ENCODE measurements around the gene FBXL3.
A peak's percentile ranks its signal among the peaks of the same experiment; 100 is the strongest.

The FBXL3 gene, protein sequence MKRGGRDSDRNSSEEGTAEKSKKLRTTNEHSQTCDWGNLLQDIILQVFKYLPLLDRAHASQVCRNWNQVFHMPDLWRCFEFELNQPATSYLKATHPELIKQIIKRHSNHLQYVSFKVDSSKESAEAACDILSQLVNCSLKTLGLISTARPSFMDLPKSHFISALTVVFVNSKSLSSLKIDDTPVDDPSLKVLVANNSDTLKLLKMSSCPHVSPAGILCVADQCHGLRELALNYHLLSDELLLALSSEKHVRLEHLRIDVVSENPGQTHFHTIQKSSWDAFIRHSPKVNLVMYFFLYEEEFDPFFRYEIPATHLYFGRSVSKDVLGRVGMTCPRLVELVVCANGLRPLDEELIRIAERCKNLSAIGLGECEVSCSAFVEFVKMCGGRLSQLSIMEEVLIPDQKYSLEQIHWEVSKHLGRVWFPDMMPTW

DNA sequence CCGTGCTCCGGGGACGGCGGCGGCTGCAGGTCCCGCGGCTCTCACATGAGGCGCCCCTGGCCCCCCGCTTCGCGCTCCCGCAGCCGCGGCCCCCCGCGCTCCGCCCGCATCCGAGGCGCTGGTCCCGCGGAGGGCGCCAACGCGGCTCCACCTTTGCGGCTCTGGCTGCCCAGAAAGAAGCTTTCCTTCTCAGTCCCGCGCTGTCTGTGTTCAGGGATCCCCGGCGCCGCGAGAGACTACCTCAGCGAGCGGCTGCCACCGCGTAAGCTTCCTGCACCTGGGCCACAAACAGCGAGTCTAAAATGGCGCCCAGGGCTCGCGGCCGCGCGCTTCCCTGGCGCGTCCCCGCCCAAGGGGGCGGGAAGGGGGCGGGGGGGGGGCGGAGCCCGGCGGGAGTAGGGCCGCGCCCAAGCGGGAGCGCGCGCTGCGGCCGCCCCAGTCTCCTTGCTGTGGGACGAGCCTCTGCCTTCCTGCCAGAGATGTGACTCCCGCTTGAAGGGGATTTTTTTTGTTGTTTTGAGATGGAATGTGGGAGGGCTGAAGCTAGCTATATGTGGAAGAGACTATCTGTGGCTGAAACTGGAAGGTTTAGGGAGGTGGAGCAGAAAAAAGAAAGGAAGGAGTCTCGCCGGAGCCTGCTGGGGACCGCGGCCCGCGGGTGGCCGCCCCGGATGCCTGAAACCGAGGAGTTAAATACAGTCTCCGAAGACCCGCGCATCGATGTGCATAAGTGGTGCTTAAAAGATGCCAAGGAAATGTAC lies at the start of gene FBXL3:
FBXL3 (minus strand) TSS at position 299 of the 761 bp plus-strand sequence. CDS start 5,299 bp downstream, outside the sequence.
- DNase-seq, result peak; percentile 86

DNA sequence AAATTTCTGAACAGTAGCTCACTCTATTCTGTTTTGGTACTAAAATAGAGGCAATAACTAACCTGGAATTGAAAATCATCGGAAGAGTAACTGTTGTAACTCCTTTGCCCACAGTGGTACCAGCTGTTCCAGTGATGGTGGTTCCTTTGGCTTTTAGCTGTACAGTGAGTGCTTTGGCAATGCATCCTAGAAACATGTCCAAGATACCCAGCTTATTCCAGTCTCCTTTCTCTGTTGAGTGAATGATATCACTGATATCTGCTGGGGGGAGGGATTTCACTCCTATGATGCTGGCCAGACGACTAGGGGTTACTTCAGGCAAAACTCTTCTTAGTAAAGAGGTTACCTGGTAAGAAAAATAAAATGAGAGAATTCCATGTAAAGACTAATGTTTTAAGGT lies 40.6 kb upstream of the FBXL3 start:
- no peak for DNase-seq

DNA sequence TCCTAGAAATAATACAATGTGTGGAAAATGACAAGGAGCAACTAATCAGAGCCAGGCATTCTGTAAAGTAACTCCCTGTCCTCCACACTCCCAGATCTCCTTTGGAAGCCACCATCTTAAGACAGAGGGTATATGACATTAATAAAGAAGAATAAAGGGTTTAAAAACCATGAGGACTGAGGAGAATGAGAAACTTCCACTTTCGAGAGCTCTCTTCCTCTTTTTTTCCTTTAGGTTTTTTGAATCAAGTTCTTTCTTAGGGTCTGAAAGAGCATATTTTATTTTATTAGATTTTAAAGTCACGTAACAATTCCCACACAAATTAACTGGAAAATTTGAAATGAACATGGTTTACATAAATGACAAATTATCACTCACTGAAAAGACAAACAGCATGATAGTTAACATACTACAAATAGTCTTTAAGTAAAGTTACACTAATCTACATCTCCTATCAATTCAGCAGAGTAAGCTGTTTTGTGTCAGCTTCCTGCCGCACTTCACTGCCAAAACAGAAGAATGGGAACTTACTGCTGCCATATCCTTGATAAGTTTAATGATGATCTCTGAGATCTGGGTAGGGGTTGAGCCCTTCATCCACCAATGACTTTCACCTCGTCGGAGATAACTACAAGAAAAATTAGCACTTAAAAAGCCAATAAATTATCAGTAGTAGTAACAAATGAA lies 38.6 kb upstream of the FBXL3 start:
- DNase-seq, result no peak

DNA sequence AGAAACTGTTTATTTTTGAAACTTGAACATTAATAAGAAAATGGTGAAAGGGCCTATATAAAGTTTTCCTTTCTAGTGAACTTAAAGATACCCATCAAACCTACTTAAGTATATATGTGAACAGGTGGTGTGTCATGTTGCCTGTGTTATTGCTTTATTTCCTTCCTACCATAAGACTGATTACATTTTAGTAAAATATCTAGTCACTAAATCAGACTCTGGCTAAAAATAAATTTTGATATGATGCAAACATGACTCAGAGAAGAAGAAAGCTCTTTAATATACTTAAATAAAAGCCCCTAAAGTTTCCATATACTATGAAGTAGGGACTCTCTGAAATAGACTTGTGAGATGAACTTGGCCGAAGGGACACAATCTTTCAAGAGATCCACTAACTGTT lies 35.1 kb upstream of the FBXL3 start:
- DNase-seq, result no peak

DNA sequence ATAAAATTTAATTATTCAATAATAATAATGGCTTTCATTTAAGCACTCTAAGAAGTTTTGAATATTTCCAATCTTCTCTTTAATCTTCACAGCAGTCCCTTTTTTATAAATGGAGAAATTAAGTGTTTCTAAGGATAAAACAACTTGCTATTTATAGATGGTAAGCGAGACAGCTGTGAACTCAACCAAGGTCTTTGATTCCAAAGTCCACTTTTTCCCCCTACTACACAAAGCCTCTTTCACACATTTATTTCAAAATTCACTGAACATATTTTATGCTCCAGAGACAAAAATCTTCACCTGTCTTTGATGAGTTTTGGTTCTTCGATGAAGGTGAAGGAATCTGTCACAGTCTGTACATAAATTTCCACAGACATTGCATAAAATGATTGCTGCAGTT lies 34.4 kb upstream of the FBXL3 start:
- DNase-seq, result no peak

DNA sequence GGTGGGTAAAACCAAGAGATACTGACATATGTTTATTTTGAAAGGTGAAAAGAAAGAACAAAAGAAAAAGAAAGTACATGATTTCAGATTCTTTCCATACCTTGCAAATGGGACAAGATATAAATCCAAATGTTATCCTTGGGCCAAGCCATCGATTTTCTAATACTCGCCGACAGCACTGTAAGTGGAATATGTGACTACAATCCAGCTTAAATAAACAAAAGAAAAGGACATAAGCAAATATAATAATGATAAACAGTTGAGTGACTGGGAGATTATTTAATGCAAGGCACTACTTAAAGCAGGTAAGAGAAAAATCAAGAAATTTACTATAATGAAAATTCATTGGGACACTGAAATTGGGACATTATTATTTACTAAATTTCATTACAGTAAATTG lies 29.9 kb upstream of the FBXL3 start:
- no peak for DNase-seq

DNA sequence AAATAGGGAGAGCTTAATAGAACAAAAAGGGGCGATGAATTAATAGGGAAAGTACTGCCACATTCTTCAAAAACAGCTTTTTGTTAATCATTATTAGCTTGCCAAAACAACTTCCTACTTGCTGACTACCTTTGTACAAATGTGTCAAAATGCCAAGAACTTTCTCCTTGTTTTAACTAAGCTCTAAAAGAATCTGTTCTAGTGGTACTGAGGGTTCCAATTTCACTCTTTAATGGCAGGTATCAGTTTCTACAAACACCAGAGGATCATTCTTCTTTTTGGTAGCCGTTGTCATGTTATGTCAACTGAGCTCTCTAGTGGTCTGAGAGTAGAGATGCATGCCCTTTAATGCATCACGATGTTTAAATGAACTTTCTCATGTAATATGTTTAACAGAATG lies 29.4 kb upstream of the FBXL3 start:
- DNase-seq, result no peak

DNA sequence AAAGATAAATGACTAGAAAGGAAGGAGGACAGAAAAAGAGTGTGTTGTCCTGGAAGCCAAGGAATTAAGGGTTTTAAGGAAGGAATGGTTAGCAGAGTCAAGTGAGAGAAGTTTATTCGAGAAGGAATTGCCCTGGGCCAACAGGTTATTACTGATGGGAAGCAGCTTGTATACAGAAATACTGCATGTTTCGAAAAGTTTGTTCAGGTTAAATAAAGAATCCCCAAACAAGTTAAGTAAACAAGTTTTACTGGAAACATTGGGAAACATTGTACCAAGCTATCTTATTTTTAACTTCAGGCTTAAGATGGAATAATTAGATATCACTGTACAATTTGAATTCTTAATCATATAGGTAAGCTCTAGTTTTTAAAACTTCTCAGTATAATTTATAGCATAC lies 28.2 kb upstream of the FBXL3 start:
- DNase-seq, result no peak

DNA sequence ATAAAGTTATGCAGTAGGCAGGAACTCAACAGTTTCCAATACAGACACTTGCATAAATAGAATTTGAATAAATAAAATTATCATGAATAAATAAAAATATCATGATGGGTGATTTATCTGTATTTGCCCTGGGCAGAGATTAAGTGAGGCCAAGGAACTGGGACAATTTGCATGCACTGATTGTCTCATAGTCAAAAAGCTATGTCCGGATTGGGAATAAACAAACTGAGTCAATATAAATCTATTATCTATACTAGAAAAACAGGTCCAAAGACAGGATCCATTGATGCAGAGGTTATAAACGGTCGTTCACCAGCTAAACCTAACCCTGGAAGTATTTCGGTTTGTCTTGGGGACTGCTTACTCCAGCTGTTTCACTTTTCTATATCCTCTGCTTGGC lies 26.2 kb upstream of the FBXL3 start:
- DNase-seq, result no peak

DNA sequence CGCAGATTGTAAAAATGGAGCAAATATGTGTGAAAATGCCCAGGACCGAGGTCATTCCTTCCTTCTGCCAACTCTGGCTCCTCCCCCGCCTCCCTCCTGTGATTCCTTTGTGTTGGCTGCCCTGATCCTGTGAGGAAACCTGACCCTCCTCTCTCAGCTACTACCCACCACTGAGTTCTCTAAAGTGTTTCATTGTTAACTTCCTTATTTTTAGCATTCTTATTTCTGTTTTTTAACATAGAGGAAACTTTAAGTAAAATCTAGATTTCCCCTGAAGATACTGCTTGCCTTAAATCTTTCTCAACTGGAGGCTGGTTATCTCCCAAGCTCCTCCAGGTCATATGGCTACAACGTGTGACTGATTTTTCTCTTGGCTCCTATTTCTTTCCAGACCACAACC lies 21.7 kb upstream of the FBXL3 start:
- no peak for DNase-seq

DNA sequence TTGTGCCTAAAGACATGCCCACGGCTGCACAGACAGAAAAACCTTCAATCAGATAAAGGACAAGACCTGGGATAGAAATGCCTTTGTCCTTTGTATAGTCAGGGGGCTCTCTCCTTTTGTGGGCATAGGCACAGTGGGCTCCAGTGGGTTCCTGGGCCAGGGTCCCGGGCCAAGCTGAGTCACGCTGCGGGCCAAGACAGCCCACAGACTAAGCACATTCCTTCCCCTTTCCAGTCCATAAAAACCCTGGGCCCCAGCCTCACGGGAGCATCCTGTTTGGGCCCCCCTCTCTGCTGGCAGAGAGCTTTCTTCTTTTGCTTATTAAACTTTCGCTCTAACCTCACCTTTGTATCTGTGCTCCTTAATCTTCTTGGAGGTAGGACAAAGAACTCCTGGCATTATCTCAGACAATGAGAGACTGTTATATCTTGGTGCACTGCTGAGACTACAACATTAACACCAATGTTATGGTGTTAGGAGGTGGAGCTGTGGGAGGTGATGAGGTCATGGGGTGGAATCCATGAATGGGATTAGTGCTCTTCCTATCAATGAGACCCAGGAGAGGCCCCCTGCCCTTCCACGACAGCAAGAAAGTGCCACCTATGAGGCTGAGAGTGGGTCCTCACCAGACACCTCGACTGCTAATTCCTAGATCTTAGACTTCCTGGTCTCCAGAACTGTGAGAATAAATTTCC lies 20.8 kb upstream of the FBXL3 start:
- DNase-seq, result no peak

DNA sequence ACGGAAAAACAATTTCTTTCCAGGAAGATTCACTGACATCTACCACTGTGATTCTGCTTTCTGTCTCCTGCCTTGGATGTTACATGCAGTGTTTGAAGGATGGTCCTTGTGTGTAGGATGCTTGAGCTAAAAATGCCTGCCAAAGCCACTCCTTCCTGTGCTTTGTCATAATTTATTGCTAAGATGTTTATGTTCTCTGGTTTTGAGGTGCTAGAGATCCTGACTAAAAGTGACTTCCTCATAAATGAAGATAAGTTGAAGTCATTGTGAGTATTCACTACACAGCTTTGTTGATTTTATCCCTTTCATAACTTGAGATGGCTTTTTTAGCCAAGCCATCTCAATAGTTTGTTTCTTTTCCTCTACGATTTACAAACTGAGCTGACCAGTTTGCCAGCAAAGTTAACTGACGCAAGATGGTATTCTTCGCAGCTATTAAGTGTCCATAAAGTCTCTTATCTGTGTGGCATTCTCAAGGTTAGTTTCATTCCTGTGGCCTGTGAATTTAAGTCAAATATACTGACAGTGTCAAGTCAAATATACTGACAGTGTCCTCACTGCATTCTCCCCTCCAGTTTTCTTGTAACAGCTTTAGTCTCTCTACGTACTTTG lies 15.7 kb upstream of the FBXL3 start:
- no peak for DNase-seq

DNA sequence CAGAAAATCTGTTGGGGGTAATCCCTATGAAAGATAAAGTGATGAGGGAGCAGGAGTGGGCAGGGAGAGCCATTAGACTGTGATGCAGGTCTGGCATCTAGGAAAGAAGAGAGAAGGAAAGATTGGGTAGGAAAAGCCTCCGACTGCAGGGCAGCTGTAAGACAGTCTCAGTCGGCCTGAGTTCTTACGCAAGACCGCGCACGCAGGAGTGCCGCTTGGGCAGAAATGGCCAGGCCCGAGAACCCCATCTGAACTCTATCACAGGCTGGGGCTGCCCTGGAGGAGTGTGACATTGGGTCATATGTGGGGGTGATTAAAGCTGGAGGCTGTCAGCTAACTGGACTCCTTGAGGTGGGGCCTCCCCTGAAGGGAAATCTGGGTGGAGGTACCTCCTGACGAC lies 13.9 kb upstream of the FBXL3 start:
- no peak for DNase-seq

DNA sequence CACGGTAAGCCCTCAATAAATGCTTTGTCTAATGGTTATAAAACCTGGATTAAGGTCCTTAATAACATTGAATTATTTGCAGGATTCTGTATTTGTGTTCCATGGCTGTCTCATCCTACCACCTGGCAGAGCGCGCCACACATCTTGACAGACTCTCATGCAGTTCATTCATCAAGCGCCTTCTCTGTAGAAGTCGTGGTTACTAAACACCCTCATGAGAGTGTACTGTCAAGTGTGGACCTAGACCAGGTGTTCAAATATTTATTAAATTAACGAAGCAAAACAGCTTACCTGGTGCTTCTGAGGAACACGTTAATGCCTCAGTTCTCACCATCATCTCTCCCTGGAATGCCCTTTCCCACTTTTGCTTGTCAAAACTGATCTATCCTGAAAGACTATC lies 13.1 kb upstream of the FBXL3 start:
- DNase-seq, result no peak

DNA sequence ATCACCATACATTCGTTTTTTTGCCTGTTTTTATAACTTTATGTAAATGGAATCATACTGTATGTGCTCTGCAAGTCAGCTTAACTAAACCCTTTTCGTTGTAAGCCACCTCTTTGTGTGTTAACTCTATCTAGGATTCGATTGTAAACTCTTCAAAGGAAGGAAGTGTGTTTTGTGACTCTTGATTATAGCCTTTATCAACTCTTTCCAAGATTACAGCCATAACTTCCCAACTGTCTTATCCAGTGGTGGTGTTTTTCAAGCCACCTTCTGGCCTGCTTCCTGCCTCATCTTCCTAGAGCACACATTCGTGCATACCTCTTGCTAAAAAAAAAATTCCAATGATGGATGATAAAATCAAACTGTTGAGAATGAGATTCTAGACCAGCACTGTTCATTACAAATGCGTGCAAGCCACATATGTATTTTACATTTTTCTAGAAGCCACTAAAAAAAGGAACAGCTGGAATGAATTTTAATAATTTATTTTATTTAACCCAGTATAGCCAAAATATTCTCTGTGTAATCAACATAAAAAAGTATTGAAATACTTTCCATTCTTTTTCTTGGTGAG lies 12.0 kb upstream of the FBXL3 start:
- DNase-seq, result no peak

DNA sequence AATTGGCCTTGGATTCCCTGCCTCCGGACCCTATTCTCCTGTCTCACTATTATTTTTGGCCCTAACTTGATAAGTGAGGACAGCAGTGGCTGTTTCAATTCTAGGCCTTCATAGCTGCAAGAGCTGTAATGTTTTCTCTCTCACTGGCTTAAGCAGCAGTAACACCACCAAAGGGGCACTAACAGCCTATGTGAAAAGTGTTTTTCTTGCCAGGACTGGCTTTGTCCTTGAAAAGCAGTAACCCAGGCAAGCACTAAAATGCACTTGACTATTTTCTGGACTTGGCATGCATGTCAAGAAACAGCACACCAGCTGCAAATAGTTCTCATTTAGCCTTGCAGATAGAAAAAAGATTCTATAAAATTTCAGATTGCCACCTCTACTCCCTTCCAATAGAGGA lies 9.3 kb upstream of the FBXL3 start:
- no peak for DNase-seq

DNA sequence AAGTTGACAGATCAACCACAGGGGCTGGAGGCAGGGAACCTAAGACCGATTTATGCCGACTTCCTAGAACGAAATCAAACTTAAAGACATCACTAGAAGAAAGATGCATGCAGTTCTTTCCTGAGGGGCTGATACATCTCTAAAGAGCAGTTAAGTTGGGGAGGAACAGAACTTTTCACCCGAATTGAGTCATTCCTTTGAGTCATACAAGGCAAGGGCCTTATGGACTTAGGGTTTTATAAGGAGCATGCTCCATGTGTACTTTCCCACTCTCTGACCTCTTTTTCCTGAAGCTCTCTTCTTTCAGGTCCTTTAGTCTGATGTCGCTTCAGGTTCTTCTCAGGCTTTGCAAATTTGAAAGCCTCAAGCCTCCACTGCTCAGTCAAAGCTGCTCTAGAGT lies 7.9 kb upstream of the FBXL3 start:
- DNase-seq, result no peak

DNA sequence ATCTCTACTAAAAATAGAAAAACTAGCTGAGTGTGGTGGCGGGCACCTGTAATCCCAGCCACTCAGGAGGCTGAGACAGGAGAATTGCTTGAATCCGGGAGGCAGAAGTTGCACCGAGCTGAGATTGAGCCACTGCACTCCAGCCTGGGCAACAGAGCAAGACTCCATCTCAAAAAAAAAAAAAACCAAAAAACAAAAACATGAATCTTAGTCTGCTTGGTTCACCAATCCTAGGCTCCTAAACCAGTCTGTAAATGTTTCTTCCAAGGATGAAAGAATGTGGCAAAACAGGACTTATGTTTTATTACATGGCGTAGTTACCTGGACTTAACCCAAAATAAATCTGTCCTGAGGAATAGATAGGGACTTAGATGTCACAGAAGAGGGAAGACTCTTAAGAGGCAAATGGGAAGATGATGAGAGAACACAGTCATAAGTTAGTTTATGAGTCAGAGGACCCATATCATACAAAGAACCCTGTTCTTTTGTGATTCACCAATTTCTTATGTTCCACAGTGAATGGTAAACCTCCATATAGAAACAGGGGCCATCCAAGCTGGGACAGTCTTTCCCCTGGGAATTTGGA lies 6.9 kb upstream of the FBXL3 start:
- no peak for DNase-seq

DNA sequence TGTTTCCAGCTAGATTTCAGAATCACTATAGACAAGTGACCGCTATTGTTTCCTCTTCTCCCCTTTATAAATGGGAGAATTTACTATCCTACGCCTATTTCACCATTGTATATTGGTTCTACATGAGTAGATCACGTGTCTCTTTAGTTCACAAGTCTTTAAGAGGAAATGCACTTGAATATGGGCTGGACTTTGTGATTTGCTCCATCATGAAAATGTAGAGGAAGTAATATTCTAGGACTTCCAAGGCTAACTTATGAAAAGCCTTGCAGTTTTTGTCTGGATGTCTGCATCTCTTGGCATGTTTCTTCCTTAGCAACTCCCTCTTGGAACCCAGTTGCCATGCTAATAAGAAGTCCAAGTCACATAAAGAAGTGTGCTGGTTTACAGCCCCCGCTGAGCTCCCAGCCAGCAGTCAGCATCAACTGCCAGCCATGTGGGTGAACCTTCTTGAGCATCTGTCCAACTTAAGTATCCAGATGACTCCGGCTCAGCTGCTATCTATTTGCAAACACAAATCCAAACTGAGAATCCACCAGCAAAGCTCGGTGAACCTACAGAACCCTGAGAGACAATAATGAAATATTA lies 4.8 kb upstream of the FBXL3 start:
- no peak for DNase-seq

DNA sequence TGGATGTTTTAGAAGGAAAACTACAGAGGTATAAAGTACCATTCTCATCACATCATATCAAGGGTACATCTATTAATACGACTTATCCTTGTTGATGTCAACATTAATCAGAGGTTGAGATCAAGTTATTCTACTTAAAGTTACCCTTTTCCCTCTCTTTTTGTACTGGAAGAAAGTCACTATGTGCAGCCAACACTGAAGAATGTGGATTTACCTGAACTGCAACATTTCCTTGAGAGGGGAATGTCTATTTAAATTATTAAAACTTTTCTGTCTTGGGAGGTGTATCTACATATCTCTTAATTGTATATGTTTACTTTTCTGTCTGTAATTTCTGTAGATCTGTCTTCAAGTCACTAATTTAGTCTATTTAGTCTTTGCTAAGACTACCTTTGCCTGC lies 2.5 kb upstream of the FBXL3 start:
- DNase-seq, result no peak

DNA sequence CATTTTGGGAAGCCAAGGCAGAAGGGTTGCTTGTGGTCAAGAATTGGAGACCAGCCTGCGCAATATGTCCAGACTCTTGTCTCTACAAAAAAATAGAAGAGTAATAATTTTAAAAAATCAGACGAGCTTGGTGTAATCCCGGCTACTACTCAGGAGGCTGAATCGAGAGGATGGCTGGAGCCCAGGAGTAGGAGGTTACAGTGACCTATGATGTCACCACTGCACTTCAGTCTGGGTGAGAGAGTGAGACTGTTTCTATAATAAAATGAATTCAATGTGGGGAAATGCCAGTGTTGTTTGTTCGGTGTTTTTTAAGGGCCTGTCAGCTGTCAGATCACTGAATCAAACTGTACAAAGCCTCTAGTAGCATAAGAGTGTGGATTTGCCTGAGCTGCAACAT lies 1.2 kb upstream of the FBXL3 start:
- no peak for DNase-seq

All from CD4-positive, alpha-beta T cell treated with Interleukin-15 for 1 hour (primary cell).